Measurements from ENCODE around the gene ARPC2. TPM values are rescaled to one million over a fixed set of nuclear protein-coding genes. Genes with fewer than 3 reads are reported as not detected.

The ARPC2 gene
- total RNA-seq, 1 donor from 2014 or later: 464 TPM

DNA sequence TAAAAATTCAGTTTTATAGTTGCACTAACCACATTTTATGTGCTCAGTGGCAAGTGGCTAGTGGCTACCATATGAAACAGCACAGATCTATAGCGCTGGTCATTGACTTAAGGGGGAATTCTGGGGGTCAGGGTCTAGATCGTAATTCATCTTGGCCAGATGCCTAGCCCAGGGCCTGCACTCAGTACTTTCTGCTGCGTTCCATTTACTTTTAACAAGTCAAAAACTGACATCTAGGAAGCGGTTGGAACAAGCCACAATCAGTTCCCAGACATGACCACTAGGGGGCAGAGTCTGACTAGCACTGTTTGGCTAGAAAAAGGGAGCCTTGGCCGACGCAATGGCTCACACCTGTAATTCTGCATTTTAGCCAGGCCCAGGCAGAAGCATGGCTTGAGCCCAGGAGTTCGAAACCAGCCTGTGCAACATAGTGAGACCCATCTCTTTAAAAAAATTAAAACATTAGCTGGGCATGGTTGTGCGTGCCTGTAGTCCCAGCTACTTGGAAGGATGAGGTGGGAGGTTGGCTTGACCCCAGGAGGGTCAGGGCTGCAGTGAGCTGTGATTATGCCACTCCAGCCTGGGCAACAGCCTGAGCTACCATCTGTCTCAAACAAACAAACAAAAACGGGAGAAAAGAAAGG, 84.3 kb downstream of the ARPC2 start:
- H3K27me3 ChIP-seq (ENCODE audit: control insufficient read depth, insufficient read depth, low read length): no peaks in the 10 kb centered on the region
- H3K36me3 ChIP-seq (ENCODE audit: control insufficient read depth, insufficient read depth, low read length): no peaks in the 10 kb centered on the region
- DNase-seq (ENCODE audit: low read depth): peak; percentile 45
- no peak overlapping the region for H3K4me3 ChIP-seq (ENCODE audit: low read depth, low read length)
- TF ChIP-seq, protein P1, sequence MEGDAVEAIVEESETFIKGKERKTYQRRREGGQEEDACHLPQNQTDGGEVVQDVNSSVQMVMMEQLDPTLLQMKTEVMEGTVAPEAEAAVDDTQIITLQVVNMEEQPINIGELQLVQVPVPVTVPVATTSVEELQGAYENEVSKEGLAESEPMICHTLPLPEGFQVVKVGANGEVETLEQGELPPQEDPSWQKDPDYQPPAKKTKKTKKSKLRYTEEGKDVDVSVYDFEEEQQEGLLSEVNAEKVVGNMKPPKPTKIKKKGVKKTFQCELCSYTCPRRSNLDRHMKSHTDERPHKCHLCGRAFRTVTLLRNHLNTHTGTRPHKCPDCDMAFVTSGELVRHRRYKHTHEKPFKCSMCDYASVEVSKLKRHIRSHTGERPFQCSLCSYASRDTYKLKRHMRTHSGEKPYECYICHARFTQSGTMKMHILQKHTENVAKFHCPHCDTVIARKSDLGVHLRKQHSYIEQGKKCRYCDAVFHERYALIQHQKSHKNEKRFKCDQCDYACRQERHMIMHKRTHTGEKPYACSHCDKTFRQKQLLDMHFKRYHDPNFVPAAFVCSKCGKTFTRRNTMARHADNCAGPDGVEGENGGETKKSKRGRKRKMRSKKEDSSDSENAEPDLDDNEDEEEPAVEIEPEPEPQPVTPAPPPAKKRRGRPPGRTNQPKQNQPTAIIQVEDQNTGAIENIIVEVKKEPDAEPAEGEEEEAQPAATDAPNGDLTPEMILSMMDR (IDR thresholded peaks at IDR 0.05; ENCODE audit: insufficient read depth, low read length, poor library complexity, severe bottlenecking): peak; percentile 92

Other genes with a start within 250 kb of the ARPC2 start
- 54.5 and 70.6 TPM in 2 replicates for gene TNS1, start 214.2 kb upstream of the ARPC2 start, total RNA-seq
- not detected in 2 replicates for gene RUFY4, start 147.9 kb upstream of the ARPC2 start, total RNA-seq
- not detected in 2 replicates for gene CXCR2, start 91.2 kb upstream of the ARPC2 start, total RNA-seq
- gene CXCR1, start 50.2 kb upstream of the ARPC2 start, total RNA-seq: not detected in 2 replicates
- gene GPBAR1, start 43.8 kb downstream of the ARPC2 start, total RNA-seq: 0.92 TPM in 1 of 2 replicates, not detected in the other
- 173 and 174 TPM in 2 replicates for gene AAMP, start 52.9 kb downstream of the ARPC2 start, total RNA-seq
- gene PNKD, start 53.3 kb downstream of the ARPC2 start, total RNA-seq: 36.8 and 45.4 TPM in 2 replicates
- 155 and 160 TPM in 2 replicates for gene TMBIM1, start 75.3 kb downstream of the ARPC2 start, total RNA-seq
- gene CATIP, start 139.7 kb downstream of the ARPC2 start, total RNA-seq: not detected in 2 replicates
- gene SLC11A1, start 165.1 kb downstream of the ARPC2 start, total RNA-seq: 0.21 TPM in 1 of 2 replicates, not detected in the other
- gene CTDSP1, start 182.7 kb downstream of the ARPC2 start, total RNA-seq: 37.8 and 53.6 TPM in 2 replicates
- not detected in 2 replicates for gene VIL1, start 201.9 kb downstream of the ARPC2 start, total RNA-seq